Karpas-422 (cell line): ENCODE measurements around the gene PTPRR. TPM values are rescaled to one million over a fixed set of nuclear protein-coding genes. Genes with fewer than 3 reads are reported as not detected.

Source experiments
- DNase-seq: peaks from one replicate; pipeline ENCODE4 v3.0.0-alpha.2; 2015
- H2AFZ ChIP-seq: fragments of 200-600 bp; sonication (generic); 2 replicates; pipeline ENCODE4 v1.6.1; 2014; ENCODE audit warnings: antibody characterized with exemption, low read length, mixed read lengths
- H3K27ac ChIP-seq: fragments of 200-600 bp; sonication (generic); 2 replicates; pipeline ENCODE4 v1.5.1; 2014; ENCODE audit warnings: mild to moderate bottlenecking, low read length, moderate library complexity
- H3K27me3 ChIP-seq: fragments of 200-600 bp; sonication (generic); 2 replicates; pipeline ENCODE4 v1.6.1; 2014; ENCODE audit warnings: low read length, mixed read lengths
- H3K36me3 ChIP-seq: fragments of 200-600 bp; sonication (generic); 2 replicates; pipeline ENCODE4 v1.6.1; 2014; ENCODE audit warnings: low read length, mixed read lengths; ENCODE audit not compliant: insufficient read depth
- H3K4me1 ChIP-seq: fragments of 200-600 bp; sonication (generic); 2 replicates; pipeline ENCODE4 v1.6.1; 2014; ENCODE audit warnings: mild to moderate bottlenecking, low read length, mixed read lengths
- H3K4me2 ChIP-seq: fragments of 200-600 bp; sonication (generic); 2 replicates; pipeline ENCODE4 v1.6.1; 2014; ENCODE audit warnings: low read length, low read depth, mild to moderate bottlenecking; ENCODE audit not compliant: poor library complexity, severe bottlenecking
- H3K4me3 ChIP-seq: fragments of 200-600 bp; sonication (generic); 2 replicates; pipeline ENCODE4 v1.5.1; 2014; ENCODE audit warnings: mild to moderate bottlenecking, antibody characterized with exemption, low read length, mixed read lengths
- H3K79me2 ChIP-seq: fragments of 200-600 bp; sonication (generic); 2 replicates; pipeline ENCODE4 v1.6.1; 2014; ENCODE audit warnings: mild to moderate bottlenecking, low read length, mixed read lengths
- H3K9ac ChIP-seq: fragments of 200-600 bp; sonication (generic); 2 replicates; pipeline ENCODE4 v1.6.0; 2014; ENCODE audit warnings: low read length
- H3K9me2 ChIP-seq: fragments of 200-600 bp; sonication (generic), shearing (Covaris generic); replicated peaks from 2 replicates; pipeline ENCODE4 v1.6.0; 2014; ENCODE audit warnings: mild to moderate bottlenecking, low read length, moderate library complexity; ENCODE audit not compliant: insufficient read depth
- H3K9me3 ChIP-seq: fragments of 300-700, 200-600 bp; sonication (generic); 2 replicates; pipeline ENCODE4 v1.6.1; 2014; ENCODE audit warnings: low read length, mixed read lengths
- H4K20me1 ChIP-seq: fragments of 200-600 bp; sonication (generic); 2 replicates; pipeline ENCODE4 v1.6.1; 2014; ENCODE audit warnings: mild to moderate bottlenecking, antibody characterized with exemption, low read length, low read depth; ENCODE audit not compliant: insufficient read depth
- total RNA-seq: library from RNA; depleted of rRNA; stranded (reverse); fragments of >200 nt; shearing (Covaris generic); gene quantifications from 2 replicates; pipeline ENCODE4 v1.2.3, GENCODE V29; 2014; ENCODE audit warnings: low replicate concordance

The PTPRR gene
- total RNA-seq, 1 experiment from 2014 or later, result not detected

DNA sequence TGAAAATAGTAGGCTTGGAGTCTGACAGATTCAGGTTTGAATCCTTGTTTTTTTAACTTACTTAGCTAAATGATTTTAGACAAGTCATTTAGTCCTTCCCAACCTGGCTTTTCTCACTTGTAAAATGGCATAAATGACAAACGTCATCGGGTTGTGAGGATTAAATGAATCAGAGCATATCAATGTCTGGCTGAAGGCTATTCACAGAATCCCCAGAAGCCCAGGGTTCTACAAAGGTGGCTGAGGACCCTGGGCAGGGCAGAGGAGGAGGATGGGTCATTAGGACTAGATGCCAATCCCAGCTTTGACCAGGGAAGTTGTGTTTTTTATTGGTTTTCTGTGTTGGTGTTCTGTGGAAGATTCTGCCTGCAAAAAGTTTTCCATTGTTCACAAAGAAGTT lies 275.7 kb downstream of the PTPRR start:
- no peaks in the 10 kb centered on the region for H3K9me2 ChIP-seq
- H3K4me1 ChIP-seq, result no peaks in the 10 kb centered on the region
- DNase-seq, result no peak
- no peak overlapping the region for H3K4me2 ChIP-seq
- H3K36me3 ChIP-seq, result no peaks in the 10 kb centered on the region
- H3K27ac ChIP-seq, result no peak overlapping the region
- no peak overlapping the region for H3K9ac ChIP-seq
- H3K79me2 ChIP-seq, result no peaks in the 10 kb centered on the region
- no peaks in the 10 kb centered on the region for H3K27me3 ChIP-seq
- H4K20me1 ChIP-seq, result no peaks in the 10 kb centered on the region
- no peak overlapping the region for H2AFZ ChIP-seq
- no peaks in the 10 kb centered on the region for H3K9me3 ChIP-seq
- no peak overlapping the region for H3K4me3 ChIP-seq

GRCh38 chr12:70643939-70644338 lies 276.6 kb downstream of the PTPRR start:
- Histone ChIP-seq H3K27ac (no peak overlapping the region), H3K36me3 (no peaks in the 10 kb centered on the region), H3K79me2 (no peaks in the 10 kb centered on the region), H3K4me3 (no peak overlapping the region), H2AFZ (no peak overlapping the region), H3K9me2 (no peaks in the 10 kb centered on the region), H3K4me1 (no peaks in the 10 kb centered on the region), H3K27me3 (no peaks in the 10 kb centered on the region), H4K20me1 (no peaks in the 10 kb centered on the region), H3K4me2 (no peak overlapping the region), H3K9ac (no peak overlapping the region), H3K9me3 (no peaks in the 10 kb centered on the region)
- DNase-seq, result no peak

DNA sequence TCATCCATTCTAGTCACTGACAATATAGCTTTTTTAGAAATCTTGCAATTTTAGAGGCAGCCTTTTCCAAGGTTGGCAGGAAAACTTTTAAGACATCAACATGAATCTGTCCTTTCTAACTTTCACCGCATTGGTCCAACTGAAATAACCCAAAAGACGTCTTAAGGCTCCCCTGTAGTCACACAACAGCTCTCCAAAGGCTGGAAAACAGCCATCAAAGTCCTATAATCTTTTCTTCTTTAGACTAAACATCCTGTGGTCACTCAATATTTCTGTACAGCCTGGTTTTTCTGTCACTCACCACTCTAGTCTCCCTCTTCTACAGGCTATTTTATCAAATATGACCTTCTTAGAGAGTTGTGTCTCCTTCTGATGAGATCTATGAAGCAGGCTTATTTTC lies 278.8 kb downstream of the PTPRR start:
- Histone ChIP-seq H3K36me3 (no peaks in the 10 kb centered on the region), H3K9me3 (no peaks in the 10 kb centered on the region), H2AFZ (no peak overlapping the region), H3K4me2 (no peak overlapping the region), H4K20me1 (no peaks in the 10 kb centered on the region), H3K27me3 (no peaks in the 10 kb centered on the region), H3K9me2 (no peaks in the 10 kb centered on the region), H3K4me3 (no peak overlapping the region), H3K9ac (no peak overlapping the region), H3K27ac (no peak overlapping the region), H3K79me2 (no peaks in the 10 kb centered on the region), H3K4me1 (no peaks in the 10 kb centered on the region)
- no peak for DNase-seq

- Histone ChIP-seq H4K20me1 (no peaks in the 10 kb centered on the region), H3K79me2 (no peaks in the 10 kb centered on the region), H3K9me2 (no peaks in the 10 kb centered on the region), H3K9me3 (no peaks in the 10 kb centered on the region), H3K36me3 (no peaks in the 10 kb centered on the region), H3K27me3 (no peaks in the 10 kb centered on the region), H3K4me3 (no peak overlapping the region), H3K4me1 (no peaks in the 10 kb centered on the region), H3K4me2 (no peak overlapping the region), H3K27ac (no peak overlapping the region), H3K9ac (no peak overlapping the region), H2AFZ (no peak overlapping the region)
- DNase-seq, result no peak
Measured at GRCh38 chr12:70640901-70641300, 279.6 kb downstream of the PTPRR start.

DNA sequence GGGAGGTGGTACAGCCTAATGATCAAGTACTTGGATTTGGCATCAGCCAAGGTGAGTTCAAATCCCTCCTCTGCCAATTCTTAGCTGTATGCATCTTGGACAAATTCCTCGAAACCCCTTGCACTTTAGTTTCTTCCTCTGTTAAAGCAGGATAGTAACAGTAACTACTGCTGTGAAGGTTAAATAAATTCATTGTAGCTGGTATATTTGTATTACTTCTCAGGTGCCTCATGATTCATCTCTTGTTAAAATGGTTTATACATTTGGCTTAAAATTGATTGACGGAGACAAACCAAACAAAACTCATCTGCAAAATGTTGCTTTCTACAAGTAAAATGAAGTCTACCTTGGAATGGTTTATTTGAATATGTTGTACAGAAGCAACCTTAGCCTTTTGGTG lies 281.0 kb downstream of the PTPRR start:
- no peaks in the 10 kb centered on the region for H3K4me1 ChIP-seq
- no peaks in the 10 kb centered on the region for H4K20me1 ChIP-seq

DNA sequence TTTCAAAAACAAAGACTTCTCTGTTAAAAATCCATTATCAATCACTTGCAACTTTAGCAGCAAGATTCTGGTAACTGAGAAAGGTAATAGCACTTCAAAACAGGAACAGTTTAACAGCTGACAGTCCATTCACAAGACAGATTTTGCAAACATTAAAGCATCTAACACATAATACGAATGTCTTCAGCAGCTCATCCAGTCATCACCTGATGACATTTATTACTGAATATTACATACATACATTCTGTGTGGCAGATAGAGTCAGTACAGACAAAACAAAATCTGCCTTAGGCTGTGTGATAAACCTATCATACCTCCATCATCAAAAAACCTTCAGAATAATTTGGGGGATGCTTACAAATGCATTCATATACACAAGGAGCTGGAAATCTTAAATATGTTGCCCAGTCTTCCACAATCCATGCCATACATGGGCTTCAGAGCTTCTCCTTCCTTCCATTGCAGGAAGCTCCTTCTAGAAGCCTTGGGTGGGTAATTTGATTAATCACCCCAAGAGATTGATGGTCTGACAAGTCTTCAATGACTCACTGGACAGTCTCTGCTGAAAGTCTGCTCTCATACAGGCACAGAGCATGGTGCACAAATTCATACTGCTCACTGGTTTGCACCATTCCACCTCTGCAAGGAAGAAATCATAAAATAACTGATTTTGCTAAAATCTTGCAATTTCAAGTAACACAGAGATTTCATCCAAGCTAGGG lies 281.7 kb downstream of the PTPRR start:
- H3K79me2 ChIP-seq, result no peaks in the 10 kb centered on the region
- no peaks in the 10 kb centered on the region for H3K4me1 ChIP-seq
- no peaks in the 10 kb centered on the region for H3K36me3 ChIP-seq
- no peak for DNase-seq
- H3K9me3 ChIP-seq, result no peaks in the 10 kb centered on the region
- H3K4me3 ChIP-seq, result no peak overlapping the region
- H3K27me3 ChIP-seq, result no peaks in the 10 kb centered on the region
- no peak overlapping the region for H3K27ac ChIP-seq
- H3K4me2 ChIP-seq, result no peak overlapping the region
- H3K9me2 ChIP-seq, result no peaks in the 10 kb centered on the region
- H3K9ac ChIP-seq, result no peak overlapping the region
- no peaks in the 10 kb centered on the region for H4K20me1 ChIP-seq
- H2AFZ ChIP-seq, result no peak overlapping the region

More for the DNA sequence above, 281.0 kb downstream of the PTPRR start:
- no peaks in the 10 kb centered on the region for H3K36me3 ChIP-seq
- no peaks in the 10 kb centered on the region for H3K27me3 ChIP-seq
- H3K4me2 ChIP-seq, result no peak overlapping the region
- no peak overlapping the region for H3K27ac ChIP-seq
- H3K4me3 ChIP-seq, result no peak overlapping the region
- DNase-seq, result no peak
- H3K79me2 ChIP-seq, result no peaks in the 10 kb centered on the region
- no peak overlapping the region for H3K9ac ChIP-seq
- H3K9me3 ChIP-seq, result no peaks in the 10 kb centered on the region
- H2AFZ ChIP-seq, result no peak overlapping the region
- H3K9me2 ChIP-seq, result no peaks in the 10 kb centered on the region

DNA sequence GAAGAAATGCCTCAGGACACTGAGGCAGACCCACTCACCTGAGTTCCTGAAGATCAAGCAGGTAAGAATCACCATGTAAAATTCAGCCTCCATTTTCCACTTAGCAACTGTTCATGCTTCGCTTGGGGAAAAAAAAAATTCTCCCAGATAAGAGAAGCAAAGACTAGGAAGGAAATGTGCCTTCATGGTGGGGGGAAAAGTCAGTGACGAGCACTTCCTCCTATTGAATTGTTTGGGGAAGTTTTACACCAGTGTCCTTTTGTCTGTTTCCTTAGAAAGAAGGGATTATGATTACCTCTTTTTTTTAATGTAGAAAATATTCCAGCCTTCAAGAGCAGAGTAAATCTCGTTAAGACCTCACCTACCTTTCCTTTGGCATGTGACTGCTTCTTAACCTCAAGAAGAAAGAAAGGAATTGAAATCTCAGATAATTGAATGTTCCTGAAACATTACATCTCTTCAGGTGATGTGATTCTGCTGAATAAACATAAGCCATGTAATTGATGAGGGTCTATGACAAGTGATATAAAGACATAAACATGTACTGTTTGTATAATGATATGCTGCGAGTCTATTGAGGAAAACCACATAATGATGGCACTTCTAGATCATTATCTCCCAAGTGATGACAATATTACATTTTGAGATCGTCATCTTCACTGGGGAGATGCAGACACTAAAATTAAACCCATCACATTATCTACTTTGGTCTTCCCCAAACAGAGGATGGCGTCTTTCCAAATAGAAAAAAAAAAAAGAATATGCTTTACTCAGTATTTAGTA lies 283.0 kb downstream of the PTPRR start, which contains the start of gene PTPRB:
Gene PTPRB, minus strand, starts transcription at position 127 of the 783 bp plus-strand sequence. Its CDS starts 34 bp downstream, at position 93.
- Histone ChIP-seq H3K4me1 (no peaks in the 10 kb centered on the region), H3K27me3 (no peaks in the 10 kb centered on the region), H3K36me3 (no peaks in the 10 kb centered on the region), H4K20me1 (no peaks in the 10 kb centered on the region), H3K4me3 (no peak within 1 kb of the TSS), H3K9ac (no peak within 1 kb of the TSS), H3K27ac (no peak within 1 kb of the TSS), H3K9me3 (no peaks in the 10 kb centered on the region), H3K4me2 (no peak within 1 kb of the TSS), H3K79me2 (no peaks in the 10 kb centered on the region), H3K9me2 (no peaks in the 10 kb centered on the region), H2AFZ (no peak within 1 kb of the TSS)
- DNase-seq, result no peak

DNA sequence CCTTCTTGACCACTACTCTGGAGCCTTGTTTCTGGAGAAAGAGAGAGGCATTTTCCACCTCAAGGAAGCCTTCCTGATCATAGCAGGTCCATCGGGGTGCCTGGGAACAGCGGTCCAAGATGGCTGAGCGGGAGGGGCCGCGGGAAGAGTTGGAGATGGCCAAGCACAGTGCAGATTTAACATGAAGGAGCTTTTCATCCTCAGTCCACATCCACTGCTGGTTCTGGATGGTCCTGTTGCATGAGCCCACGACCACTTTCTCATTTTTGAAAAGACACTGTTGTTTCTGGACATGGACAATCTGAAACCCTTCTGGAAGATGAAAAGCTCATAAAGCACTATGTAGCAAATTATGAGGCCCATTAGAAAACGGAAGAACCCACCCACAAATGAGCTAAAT lies 284.8 kb downstream of the PTPRR start:
- Histone ChIP-seq H3K9me2 (no peaks in the 10 kb centered on the region), H3K27me3 (no peaks in the 10 kb centered on the region), H3K79me2 (no peaks in the 10 kb centered on the region), H3K4me1 (no peaks in the 10 kb centered on the region), H3K4me2 (no peak overlapping the region), H4K20me1 (no peaks in the 10 kb centered on the region), H3K9ac (no peak overlapping the region), H3K4me3 (no peak overlapping the region), H3K9me3 (no peaks in the 10 kb centered on the region), H2AFZ (no peak overlapping the region), H3K36me3 (no peaks in the 10 kb centered on the region), H3K27ac (no peak overlapping the region)
- DNase-seq, result no peak
